H4 (cell line): ENCODE results near the gene CSAG3. TPM values are rescaled to one million over a fixed set of nuclear protein-coding genes. Genes with fewer than 3 reads are reported as not detected.

ENCODE experiments used
- total RNA-seq: library from RNA; depleted of rRNA; stranded (reverse); fragments of >200 nt; shearing (Covaris generic); gene quantifications from 2 replicates; pipeline ENCODE4 v1.2.3, GENCODE V29; 2014; rRNA removed

Gene CSAG3
- total RNA-seq, 1 experiment from 2014 or later: 3.2 TPM

Other genes with a start within 250 kb of the CSAG3 start
- gene GABRQ, start 121.3 kb upstream of the CSAG3 start, total RNA-seq: 5.9 and 6.1 TPM in 2 replicates
- 15.8 and 18.1 TPM in 2 replicates for gene MAGEA3, start 60.4 kb upstream of the CSAG3 start, total RNA-seq
- 0.27 TPM in 1 of 2 replicates, not detected in the other for gene CSAG2, start 49.9 kb upstream of the CSAG3 start, total RNA-seq
- 3.2 and 19.6 TPM in 2 replicates for gene MAGEA2B, start 44.6 kb upstream of the CSAG3 start, total RNA-seq
- 2.9 and 3.0 TPM in 2 replicates for gene CSAG1, start 25.5 kb upstream of the CSAG3 start, total RNA-seq
- 5.5 and 5.7 TPM in 2 replicates for gene MAGEA12, start 25.5 kb upstream of the CSAG3 start, total RNA-seq
- 10.6 and 15.8 TPM in 2 replicates for gene MAGEA2, start 5.4 kb upstream of the CSAG3 start, total RNA-seq
- 65.0 and 82.7 TPM in 2 replicates for gene MAGEA6, start 10.5 kb downstream of the CSAG3 start, total RNA-seq
- 68.5 and 69.1 TPM in 2 replicates for gene CETN2, start 71.5 kb downstream of the CSAG3 start, total RNA-seq
- 14.8 and 24.5 TPM in 2 replicates for gene NSDHL, start 71.8 kb downstream of the CSAG3 start, total RNA-seq
- 0.37 and 0.62 TPM in 2 replicates for gene ZNF185, start 138.8 kb downstream of the CSAG3 start, total RNA-seq
- not detected in 2 replicates for gene PNMA5, start 234.9 kb downstream of the CSAG3 start, total RNA-seq